Endothelial cell of umbilical vein (primary cell): ENCODE results near the gene IGFL3. TPM values are rescaled to one million over a fixed set of nuclear protein-coding genes. Genes with fewer than 3 reads are reported as not detected.

Source experiments
- Bru-seq: library from RNA; stranded (reverse); fragments of 400-500 nt; gene quantifications from one replicate; lab custom pipeline; 2021; lab: Mats Ljungman, UMichigan
- BruChase-seq, 2 experiments: library from RNA; stranded (reverse); fragments of 400-500 nt; gene quantifications; one replicate each; lab custom pipeline; 2021; lab: Mats Ljungman, UMichigan
- BruUV-seq: library from RNA; stranded (reverse); fragments of 400-500 nt; replicated peaks from 2 replicates; lab custom pipeline; 2021; lab: Mats Ljungman, UMichigan
- CTCF ChIA-PET: fragments of 300-600, 350-600 bp; sonication (Branson Sonifier 250); formaldehyde crosslinking; loops from one replicate; lab custom pipeline; 2021; ENCODE audit warnings: antibody characterized with exemption, inconsistent platforms; lab: Charles Lee
- POLR2A ChIA-PET: fragments of 300-600, 350-600 bp; sonication (Branson Sonifier 250); formaldehyde crosslinking; loops from one replicate; lab custom pipeline; 2021; ENCODE audit warnings: antibody characterized with exemption, inconsistent platforms; lab: Charles Lee
- DNase-seq: peaks from one replicate; pipeline ENCODE4 v3.0.0-alpha.2; 2011; ENCODE audit warnings: low read depth, low spot score
- FAIRE-seq: peaks from 2 replicates; lab custom pipeline; 2011; peaks lifted over from hg19 to GRCh38; lab: Jason Lieb, UNC
- H2AFZ ChIP-seq: 2 replicates; pipeline ENCODE4 v1.6.0; 2012; ENCODE audit warnings: low read depth, low read length, control low read depth, inconsistent platforms
- H3K27ac ChIP-seq: 2 replicates; pipeline ENCODE4 v1.5.1; 2011; ENCODE audit warnings: low read depth, mild to moderate bottlenecking, control low read depth, low read length, moderate library complexity; ENCODE audit not compliant: insufficient read depth
- H3K27me3 ChIP-seq, 2 experiments: 2 replicates each; pipeline versions ENCODE4 v1.6.0 to v1.6.1; 2011; ENCODE audit warnings: low read length in 2 of 2, mixed read lengths in 1 of 2; ENCODE audit not compliant: control insufficient read depth in 2 of 2, insufficient read depth in 2 of 2
- H3K36me3 ChIP-seq, 2 experiments: 2 replicates in 1 of 2; 3 replicates in 1 of 2; pipeline ENCODE4 v1.5.1; 2011; ENCODE audit warnings: low read length in 2 of 2, mild to moderate bottlenecking in 1 of 2, moderate library complexity in 1 of 2; ENCODE audit not compliant: control insufficient read depth in 2 of 2, insufficient read depth in 2 of 2; ENCODE audit errors: extremely low read depth in 1 of 2
- H3K4me1 ChIP-seq: 3 replicates; pipeline ENCODE4 v1.5.1; 2011; ENCODE audit warnings: mild to moderate bottlenecking, low read length; ENCODE audit not compliant: control insufficient read depth, insufficient read depth; ENCODE audit errors: extremely low read depth
- H3K4me2 ChIP-seq: 2 replicates; pipeline ENCODE4 v1.6.1; 2011; ENCODE audit warnings: low read length, control low read depth, mixed read lengths; ENCODE audit not compliant: insufficient read depth
- H3K4me3 ChIP-seq, 3 experiments: fragments of 200-600 bp in 1 of 3; sonication (generic), shearing (Covaris generic) in 1 of 3; replicated peaks in 1 of 3; 2 replicates each; pipeline ENCODE4 v1.5.1; 2011 to 2016; ENCODE audit warnings: control low read depth in 3 of 3, low read length in 3 of 3, mild to moderate bottlenecking in 2 of 3, inconsistent platforms in 1 of 3, low read depth in 1 of 3, moderate library complexity in 1 of 3; ENCODE audit not compliant: insufficient read depth in 1 of 3
- H3K79me2 ChIP-seq: 2 replicates; pipeline ENCODE4 v1.6.0; 2012; ENCODE audit warnings: low read length, inconsistent platforms; ENCODE audit not compliant: control insufficient read depth, insufficient read depth
- H3K9ac ChIP-seq: replicated peaks from 2 replicates; pipeline ENCODE3; 2011; ENCODE audit warnings: low read length, control low read depth; ENCODE audit not compliant: insufficient read depth; ENCODE audit errors: extremely low read depth
- H3K9me1 ChIP-seq: replicated peaks from 3 replicates; pipeline ENCODE4 v1.6.0; 2011; ENCODE audit warnings: mild to moderate bottlenecking, low read length; ENCODE audit not compliant: control insufficient read depth, insufficient read depth; ENCODE audit errors: extremely low read depth
- H3K9me3 ChIP-seq: replicated peaks from 2 replicates; pipeline ENCODE4 v1.5.1; 2012; ENCODE audit warnings: low read length, inconsistent platforms; ENCODE audit not compliant: control insufficient read depth, insufficient read depth
- H4K20me1 ChIP-seq: replicated peaks from 2 replicates; pipeline ENCODE3; 2011; ENCODE audit warnings: mild to moderate bottlenecking, low read length; ENCODE audit not compliant: control insufficient read depth, insufficient read depth; ENCODE audit errors: extremely low read depth
- EZH2 ChIP-seq: IDR thresholded peaks from 2 replicates; pipeline ENCODE4 v1.6.1; 2012; ENCODE audit warnings: borderline replicate concordance, low read depth, mild to moderate bottlenecking, moderate library complexity, low read length, inconsistent platforms; ENCODE audit not compliant: severe bottlenecking
- FOS ChIP-seq: IDR thresholded peaks from 2 replicates; pipeline ENCODE4 v1.6.1; 2011; ENCODE audit warnings: mild to moderate bottlenecking, low read length, moderate library complexity, borderline replicate concordance; ENCODE audit not compliant: insufficient read depth
- GATA2 ChIP-seq: IDR thresholded peaks from 2 replicates; pipeline ENCODE4 v1.7.0; 2011; ENCODE audit warnings: low read depth, mild to moderate bottlenecking, moderate library complexity, mixed read lengths, low read length; ENCODE audit not compliant: insufficient read length, insufficient read depth
- JUN ChIP-seq: IDR thresholded peaks from 2 replicates; pipeline ENCODE4 v1.6.1; 2011; ENCODE audit warnings: borderline replicate concordance, low read depth; ENCODE audit not compliant: insufficient read length, insufficient read depth
- POLR2A ChIP-seq: IDR thresholded peaks from 2 replicates; pipeline ENCODE4 v1.6.1; 2012; ENCODE audit warnings: low read depth, mild to moderate bottlenecking, control low read depth, low read length
- POLR2AphosphoS5 ChIP-seq: IDR thresholded peaks from 2 replicates; pipeline ENCODE4 v1.6.1; 2012; ENCODE audit warnings: low read depth, mild to moderate bottlenecking, control low read depth, low read length, moderate library complexity; ENCODE audit not compliant: insufficient read depth
- dilution Hi-C: fragments of 300-500 bp; cut with MboI; formaldehyde crosslinking; loops from one replicate; pipeline ENCODE4 v1.15.0; 2019; ENCODE audit warnings: low sequenced_read_pairs; ENCODE audit not compliant: extremely low pct_ligation_motif_present
- intact Hi-C: fragments of 100-400 bp; cut with micrococcal nuclease; formaldehyde crosslinking; loops from one replicate; pipeline ENCODE4 v1.10.0; 2022
- long read RNA-seq: library from polyadenylated mRNA; stranded (forward); transcript quantifications from one replicate; pipeline ENCODE4 v2.0.0, GENCODE V29; 2021
- polyA minus RNA-seq, 3 experiments: library from RNA; depleted of rRNA, polyadenylated mRNA; stranded (reverse); fragments of >200 nt; gene quantifications; 1 replicate in 1 of 3; 2 replicates in 2 of 3; pipeline ENCODE4 v1.2.3, GENCODE V29; 2011
- polyA plus RNA-seq, 4 experiments: library from polyadenylated mRNA; depleted of rRNA in 3 of 4; stranded (reverse) in 3 of 4; unstranded in 1 of 4; fragments of >200 nt; gene quantifications; 2 replicates each; pipeline versions ENCODE4 v1.2.1 to v1.2.3, GENCODE V29; 2011 to 2012; ENCODE audit warnings: missing spikeins in 1 of 4
- total RNA-seq: library from RNA; stranded (reverse); gene quantifications from 2 replicates; pipeline ENCODE4 v1.2.3, GENCODE V29; 2021
- TF ChIP-seq, protein P1 (sequence below): IDR thresholded peaks from 2 replicates; pipeline ENCODE4 v1.6.1; 2011; ENCODE audit not compliant: insufficient read depth, insufficient read length
- TF ChIP-seq, protein P2 (sequence below), 2 donors: IDR thresholded peaks; 1 replicate in 1 of 2; 2 replicates in 1 of 2; pipeline ENCODE4 v1.5.1; 2011; ENCODE audit warnings: low read length in 2 of 2, mild to moderate bottlenecking in 2 of 2, moderate library complexity in 2 of 2, control low read depth in 1 of 2, inconsistent platforms in 1 of 2, low read depth in 1 of 2; ENCODE audit not compliant: insufficient read depth in 1 of 2; ENCODE audit errors: extremely low read depth in 1 of 2

Gene IGFL3
- not detected in 2 replicates for total RNA-seq
- polyA plus RNA-seq, result not detected in 2 replicates
- not detected in 2 replicates for polyA plus RNA-seq (2011; cell fraction: cytosol; rRNA removed)
- polyA plus RNA-seq (2011; cell fraction: nucleus; rRNA removed), result not detected in 2 replicates
- not detected in 2 replicates for polyA plus RNA-seq (2012)
- not detected in 2 replicates for polyA minus RNA-seq
- not detected for polyA minus RNA-seq (2011; cell fraction: cytosol; rRNA and poly(A)+ RNA removed)
- polyA minus RNA-seq (2011; cell fraction: nucleus; rRNA and poly(A)+ RNA removed), result not detected in 2 replicates
- percentile 32 among the genes with signal in this experiment for Bru-seq, nascent RNA
- not detected for BruChase-seq, experiment 1, labeled RNA remaining after a 6-hour chase
- BruChase-seq, experiment 2, labeled RNA remaining after a 2-hour chase, result percentile 17 among the genes with signal in this experiment
- long read RNA-seq, result 0 reads

DNA sequence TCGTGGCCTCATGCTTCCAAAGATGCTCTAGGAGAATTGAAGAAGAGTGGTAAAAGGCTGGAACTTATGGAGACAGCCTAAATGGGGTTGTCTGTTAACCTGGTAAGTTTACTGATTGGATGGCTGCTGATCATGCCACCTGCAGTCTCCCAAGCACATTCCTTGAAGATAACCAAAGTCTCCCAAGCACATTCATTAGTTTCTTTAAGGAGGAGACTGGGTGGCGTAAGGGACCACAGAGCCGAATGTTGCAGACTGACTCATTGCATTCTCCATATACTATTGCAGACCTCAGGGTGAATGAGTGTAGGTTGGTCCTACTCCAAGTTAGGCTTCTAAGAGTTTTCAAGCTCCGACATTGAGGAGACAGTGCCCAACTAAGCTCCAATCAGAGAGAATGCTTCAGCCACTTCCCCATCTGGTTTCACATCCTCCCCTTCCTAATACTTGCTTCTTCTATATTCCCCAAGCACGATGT is at the start of gene IGFL3:
Gene IGFL3, minus strand, starts transcription at position 51 of the 478 bp plus-strand sequence. Its CDS starts 39 bp downstream, at position 12.
- FAIRE-seq (no peak), DNase-seq (no peak)
- H3K9me1 ChIP-seq, result no peaks in the 10 kb centered on the region
- dilution Hi-C loops, result no loop called here
- no peaks in the 10 kb centered on the region for H3K4me1 ChIP-seq
- CTCF ChIA-PET, result no interaction called here
- TF ChIP-seq, protein P1, sequence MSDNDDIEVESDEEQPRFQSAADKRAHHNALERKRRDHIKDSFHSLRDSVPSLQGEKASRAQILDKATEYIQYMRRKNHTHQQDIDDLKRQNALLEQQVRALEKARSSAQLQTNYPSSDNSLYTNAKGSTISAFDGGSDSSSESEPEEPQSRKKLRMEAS, result no peak
- TF ChIP-seq FOS, result no peak
- TF ChIP-seq GATA2, result no peak
- TF ChIP-seq POLR2A, result no peak
- TF ChIP-seq EZH2, result no peak
- TF ChIP-seq, protein P2, sequence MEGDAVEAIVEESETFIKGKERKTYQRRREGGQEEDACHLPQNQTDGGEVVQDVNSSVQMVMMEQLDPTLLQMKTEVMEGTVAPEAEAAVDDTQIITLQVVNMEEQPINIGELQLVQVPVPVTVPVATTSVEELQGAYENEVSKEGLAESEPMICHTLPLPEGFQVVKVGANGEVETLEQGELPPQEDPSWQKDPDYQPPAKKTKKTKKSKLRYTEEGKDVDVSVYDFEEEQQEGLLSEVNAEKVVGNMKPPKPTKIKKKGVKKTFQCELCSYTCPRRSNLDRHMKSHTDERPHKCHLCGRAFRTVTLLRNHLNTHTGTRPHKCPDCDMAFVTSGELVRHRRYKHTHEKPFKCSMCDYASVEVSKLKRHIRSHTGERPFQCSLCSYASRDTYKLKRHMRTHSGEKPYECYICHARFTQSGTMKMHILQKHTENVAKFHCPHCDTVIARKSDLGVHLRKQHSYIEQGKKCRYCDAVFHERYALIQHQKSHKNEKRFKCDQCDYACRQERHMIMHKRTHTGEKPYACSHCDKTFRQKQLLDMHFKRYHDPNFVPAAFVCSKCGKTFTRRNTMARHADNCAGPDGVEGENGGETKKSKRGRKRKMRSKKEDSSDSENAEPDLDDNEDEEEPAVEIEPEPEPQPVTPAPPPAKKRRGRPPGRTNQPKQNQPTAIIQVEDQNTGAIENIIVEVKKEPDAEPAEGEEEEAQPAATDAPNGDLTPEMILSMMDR (IDR thresholded peaks at IDR 0.05; ENCODE audit: extremely low read depth in 1 of 2, insufficient read depth in 1 of 2, low read depth in 1 of 2, low read length in 2 of 2), result no peak
- TF ChIP-seq JUN, result no peak
- no peak for TF ChIP-seq POLR2AphosphoS5
- POLR2A ChIA-PET, result no interaction called here
- H3K27me3 ChIP-seq, result peaks cover 39 to 48% of the 10 kb centered on the region in 2 experiments
- H3K9ac ChIP-seq, result no peak within 1 kb of the TSS
- intact Hi-C loops, result loop anchor here (5.0 kb wide), 1 partner anchor 42 kb away; no protein-coding TSS in a partner anchor
- H2AFZ ChIP-seq, result no peak within 1 kb of the TSS
- no peaks in the 10 kb centered on the region for H3K9me3 ChIP-seq
- H3K4me3 ChIP-seq, result no peak within 1 kb of the TSS
- H3K4me2 ChIP-seq, result no peak within 1 kb of the TSS
- H3K36me3 ChIP-seq, result no peaks in the 10 kb centered on the region
- no peaks in the 10 kb centered on the region for H3K79me2 ChIP-seq
- no peak within 1 kb of the TSS for H3K27ac ChIP-seq
- no TSS peak for BruUV-seq
- no peaks in the 10 kb centered on the region for H4K20me1 ChIP-seq
